GM10847 (cell line): ENCODE measurements around the gene TRIM26.

Experiments used
- POLR2A ChIP-seq: IDR thresholded peaks from 2 replicates; pipeline ENCODE4 v1.6.1; 2011; ENCODE audit not compliant: insufficient read length; ENCODE audit errors: extremely low read depth

Gene TRIM26

DNA sequence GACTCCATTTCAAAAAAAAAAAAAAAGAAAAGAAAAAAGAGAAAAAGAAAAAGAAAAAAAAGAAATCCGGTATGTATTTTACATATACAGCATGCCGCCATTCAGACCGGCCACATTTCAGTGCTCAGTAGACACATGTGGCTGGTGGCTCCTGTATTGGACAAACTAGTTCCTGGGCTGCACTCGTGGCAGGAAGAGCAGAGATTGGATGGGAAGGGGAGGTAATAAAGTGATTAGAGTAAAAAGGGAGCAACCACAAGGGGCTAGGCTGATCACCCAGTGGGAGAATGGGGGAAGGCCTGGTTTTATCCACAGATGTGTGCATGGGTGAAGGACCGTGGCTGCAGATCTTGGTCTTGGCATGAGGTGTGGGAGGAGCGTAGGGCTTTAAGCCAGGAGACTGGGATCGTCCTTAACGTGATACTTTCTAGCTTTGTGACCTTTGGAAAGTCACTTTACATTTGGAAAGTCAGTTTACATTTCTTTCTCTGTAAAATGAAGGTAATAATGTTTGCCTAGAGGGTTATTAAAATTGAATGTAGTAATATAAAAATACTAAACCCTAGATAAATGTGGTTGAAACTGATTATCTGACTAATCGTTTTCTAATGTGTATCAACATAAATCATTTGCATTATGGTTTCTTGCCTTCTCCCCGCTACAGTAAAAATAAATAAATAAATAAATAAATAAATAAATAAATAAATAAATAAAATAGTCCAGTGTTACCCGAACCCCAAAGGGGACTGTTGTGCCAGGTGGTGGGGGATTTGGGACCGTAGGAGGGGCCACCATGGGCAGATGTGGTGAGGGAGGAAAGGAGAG, 50.7 kb downstream of the TRIM26 start:
- no peak for TF ChIP-seq POLR2A

DNA sequence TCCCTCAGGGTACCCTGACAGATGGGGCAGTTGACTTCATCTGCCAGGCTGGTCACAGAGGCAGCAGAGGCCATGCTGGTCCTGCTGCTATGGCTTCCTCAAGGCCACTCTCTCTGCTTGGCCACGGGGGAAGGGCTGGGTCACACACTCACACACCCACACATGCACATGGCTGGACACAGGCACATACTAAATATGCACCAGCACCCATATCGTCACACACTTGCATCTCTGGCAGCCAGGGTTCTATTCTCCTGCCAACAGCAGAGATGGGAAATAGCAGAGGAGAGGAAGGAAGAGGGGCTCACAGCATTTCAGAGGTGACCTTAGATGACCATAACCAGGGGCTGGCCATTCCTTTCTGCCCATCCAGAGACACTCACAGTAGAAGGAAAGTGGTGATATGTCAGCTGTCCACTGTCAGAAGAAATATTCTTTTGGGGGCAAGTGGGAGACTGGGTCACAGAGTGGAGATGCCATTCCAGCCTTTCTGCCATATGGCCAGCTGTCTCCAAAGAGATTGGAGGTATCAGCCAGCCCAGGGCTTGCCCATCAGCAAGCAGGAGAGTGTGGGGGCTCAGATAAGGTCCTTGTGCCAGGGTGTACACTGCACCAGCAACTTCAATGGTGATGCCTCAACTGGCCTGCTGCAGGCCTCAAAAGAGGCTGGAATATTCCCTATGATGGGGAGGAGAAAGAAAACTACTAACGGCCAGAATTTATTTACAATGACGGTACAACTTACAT, 52.2 kb downstream of the TRIM26 start, which contains the start of gene TRIM10:
Gene TRIM10, minus strand, starts transcription at position 427 of the 747 bp plus-strand sequence. Its CDS starts 353 bp downstream, at position 74.
- no peak for TF ChIP-seq POLR2A

DNA sequence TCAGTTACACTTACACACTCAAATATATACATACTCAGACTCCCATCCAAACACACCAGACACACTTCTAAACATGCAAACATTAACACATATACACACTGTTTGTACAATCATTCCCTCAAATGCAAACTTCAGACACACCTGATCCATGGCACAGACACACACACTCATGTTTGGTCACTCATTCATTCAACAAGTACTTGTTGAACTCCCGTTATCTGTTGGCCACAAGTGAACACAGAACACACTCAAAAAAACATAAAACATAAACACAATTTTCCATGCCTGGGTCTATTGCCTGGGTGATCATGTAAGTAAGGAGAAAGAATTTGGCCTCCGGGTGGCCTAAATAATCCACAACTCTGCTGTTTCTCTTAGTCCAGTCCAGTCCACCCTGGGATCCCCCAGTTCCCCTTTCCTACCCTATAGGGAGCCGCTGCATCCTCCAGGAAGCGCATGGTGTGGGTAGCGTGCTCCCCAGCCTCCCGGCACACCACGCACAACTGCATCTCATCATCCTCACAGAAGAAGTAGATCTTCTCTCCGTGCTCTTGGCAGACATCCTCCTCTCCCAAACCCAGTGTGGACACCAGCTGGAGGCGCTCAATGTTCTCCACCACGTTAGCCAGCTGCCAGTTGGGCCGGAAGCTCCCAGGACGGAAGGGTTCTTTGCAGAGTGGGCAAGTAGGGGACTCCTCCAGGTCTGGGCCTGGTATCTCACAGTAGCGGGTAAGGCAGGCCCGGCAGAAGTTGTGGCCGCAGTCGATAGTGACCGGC, 53.0 kb downstream of the TRIM26 start:
- no peak for TF ChIP-seq POLR2A

DNA sequence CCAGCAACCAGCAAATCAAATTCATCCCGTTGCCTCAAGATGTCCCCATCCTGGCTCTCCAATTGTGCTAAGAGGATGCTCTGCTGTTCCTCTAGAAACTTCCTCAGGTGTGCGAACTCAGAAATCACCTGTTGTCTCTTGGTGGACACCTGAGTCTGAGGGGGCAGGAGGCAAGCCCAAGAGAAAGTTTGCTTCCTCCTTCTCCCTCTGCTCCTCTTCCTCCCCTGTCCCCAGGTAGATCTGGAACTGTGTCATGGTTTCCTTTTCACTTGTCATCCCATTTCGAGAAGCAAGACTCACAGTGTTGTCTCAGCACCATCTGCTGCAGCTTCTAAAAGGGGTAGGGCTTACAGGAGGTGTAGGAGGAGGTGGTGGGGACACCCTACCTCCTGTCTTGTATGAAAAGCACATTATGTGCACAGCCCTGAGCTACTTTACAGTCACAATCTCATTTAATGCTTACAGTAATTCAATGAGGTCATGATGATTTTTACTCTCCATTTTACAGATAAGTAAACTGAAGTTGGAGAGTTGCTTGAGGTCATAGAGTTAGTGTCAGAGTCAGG, 54.6 kb downstream of the TRIM26 start:
- TF ChIP-seq POLR2A: no peak

DNA sequence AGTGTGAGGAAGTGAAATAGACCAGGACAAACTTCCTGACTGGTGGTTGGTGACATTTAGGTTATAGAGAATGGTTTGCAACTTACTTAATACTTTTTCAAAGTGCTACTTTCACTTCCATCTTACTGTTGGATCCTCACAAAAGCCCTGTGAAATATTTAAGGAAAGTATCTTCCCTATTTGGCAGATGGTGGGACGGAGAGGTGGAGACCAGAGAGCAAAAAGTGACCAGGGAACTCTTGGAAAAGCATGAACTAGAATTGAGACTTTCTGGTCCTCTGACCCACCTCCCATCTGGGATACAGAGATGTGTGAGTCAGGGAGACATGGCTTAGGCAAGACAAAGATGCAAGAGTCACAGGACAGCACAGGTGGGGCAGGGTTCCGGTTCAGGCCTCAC, 55.2 kb downstream of the TRIM26 start:
- TF ChIP-seq POLR2A: no peak

DNA sequence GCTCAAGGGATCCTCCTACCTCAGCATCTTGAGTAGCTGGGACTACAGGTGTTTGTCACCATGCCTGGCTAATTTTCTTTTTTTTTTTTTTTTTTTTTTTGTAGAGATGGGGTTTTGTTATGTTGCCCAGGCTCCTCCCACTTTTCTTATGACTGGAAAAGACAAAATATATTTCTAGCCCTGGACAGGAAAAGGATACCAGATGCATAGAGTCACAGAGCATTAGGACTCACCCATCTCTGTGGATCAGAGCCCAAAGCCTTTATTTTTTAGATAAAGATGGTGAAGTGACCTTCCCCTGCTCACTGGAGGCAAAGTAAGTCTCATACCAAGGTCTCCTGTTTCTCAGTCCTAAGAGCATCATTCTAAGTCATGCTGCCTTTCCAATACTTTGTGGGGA, 55.6 kb downstream of the TRIM26 start:
- no peak for TF ChIP-seq POLR2A

DNA sequence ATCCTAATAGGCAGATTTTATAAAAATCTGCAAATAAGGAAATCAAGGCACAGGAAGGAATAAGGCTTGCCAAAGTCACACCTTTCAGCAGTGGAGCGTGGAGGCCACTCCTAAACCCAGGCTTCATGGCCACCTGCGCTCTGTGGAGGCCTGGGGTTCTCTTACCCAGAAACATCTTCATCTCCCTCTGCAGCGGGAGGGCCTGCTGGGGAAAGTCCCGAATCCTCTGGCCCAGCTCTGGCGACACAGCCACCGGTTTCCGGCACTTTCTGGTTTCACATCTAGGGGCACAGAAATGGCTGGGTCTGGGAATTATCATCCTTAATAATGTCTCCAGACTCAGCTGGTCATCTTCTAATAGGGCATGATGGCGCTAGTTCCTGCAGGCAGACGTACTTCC, 56.4 kb downstream of the TRIM26 start:
- no peak for TF ChIP-seq POLR2A

DNA sequence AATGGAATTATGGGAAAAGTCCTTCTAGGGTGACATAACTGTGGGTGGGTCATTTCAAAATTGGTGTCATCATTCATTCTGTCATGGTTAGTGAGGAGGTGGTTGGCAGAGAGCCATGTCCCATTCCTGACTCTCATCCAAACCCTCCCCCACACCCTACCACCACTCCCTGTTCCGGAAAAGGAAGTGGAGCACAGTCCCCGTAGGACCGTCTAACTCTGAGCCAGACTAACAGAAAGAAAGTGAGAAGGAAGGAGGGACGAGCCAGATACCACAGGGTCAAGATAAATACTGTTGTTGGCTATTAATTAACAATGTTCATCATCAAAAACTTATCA, 57.0 kb downstream of the TRIM26 start:
- TF ChIP-seq POLR2A: no peak

DNA sequence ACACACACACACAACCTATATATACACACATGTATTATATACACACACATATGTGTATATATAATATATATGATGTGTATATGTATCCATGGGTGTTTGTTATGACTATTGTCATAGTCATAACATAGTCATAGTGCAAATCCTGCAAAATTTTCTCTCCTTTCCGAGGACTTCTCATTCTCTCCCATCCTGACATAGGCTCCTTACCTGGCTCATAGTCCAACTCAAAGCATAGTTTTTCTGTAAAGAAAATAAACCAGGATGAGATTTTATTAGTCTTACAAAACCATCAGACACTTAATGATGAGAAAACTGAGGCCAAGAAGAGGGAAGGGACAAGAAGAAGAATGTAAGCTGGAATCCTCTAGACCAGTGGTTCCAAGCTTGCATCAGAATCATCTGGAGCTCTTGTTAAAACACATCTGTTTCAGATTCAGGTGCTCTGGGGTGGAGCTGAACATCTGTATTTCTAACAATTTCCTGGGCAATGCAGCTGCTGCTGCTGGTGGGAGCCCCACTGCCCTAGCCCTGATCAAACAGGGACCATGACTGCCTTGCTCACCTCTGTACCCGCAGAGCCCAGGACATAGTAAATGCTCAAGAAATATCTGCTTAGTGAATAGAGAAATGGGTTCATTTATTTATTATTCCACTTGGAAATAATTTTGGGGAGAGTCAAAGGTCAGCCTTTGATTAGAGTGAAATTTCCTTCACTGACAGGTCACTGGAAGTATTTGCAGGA, 57.5 kb downstream of the TRIM26 start:
- TF ChIP-seq POLR2A: no peak

DNA sequence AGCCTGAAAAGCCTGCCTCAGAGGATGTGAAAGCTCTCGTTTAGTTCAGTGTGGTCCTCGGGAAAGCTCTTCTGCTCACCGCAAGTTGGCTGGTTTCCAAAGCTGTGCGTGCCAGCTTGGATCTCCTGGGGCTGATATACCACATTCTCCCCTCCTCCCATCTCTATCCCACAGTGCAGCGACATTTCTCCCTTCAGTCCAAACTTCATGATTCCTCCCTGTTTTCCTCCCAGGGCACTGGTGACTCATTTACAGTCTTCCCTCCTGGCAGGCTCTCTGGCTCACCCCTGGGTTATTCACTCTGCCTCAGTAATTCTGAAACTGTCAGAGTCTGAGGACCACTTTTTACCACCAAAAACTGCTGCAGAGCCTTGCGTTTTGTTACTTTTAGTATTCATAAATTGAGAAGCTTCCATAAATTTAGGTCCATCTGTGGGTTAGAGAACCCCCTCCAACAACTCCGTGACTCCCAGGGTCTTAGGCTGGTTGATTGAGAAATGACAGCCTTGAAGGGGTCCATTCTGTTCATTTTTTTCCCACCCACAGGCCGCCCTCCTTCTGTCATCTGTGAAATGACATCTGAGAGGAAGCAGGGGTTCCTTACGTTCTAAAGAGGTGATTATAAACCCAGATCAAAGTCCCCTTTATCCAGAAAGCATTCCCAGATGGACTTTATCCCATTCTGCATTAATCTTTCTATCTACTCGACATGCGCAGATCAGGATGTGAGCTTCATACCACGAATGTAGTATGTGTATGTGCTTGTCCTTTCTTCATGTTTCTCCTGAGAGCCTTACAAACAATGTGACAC, 58.3 kb downstream of the TRIM26 start:
- TF ChIP-seq POLR2A: no peak

DNA sequence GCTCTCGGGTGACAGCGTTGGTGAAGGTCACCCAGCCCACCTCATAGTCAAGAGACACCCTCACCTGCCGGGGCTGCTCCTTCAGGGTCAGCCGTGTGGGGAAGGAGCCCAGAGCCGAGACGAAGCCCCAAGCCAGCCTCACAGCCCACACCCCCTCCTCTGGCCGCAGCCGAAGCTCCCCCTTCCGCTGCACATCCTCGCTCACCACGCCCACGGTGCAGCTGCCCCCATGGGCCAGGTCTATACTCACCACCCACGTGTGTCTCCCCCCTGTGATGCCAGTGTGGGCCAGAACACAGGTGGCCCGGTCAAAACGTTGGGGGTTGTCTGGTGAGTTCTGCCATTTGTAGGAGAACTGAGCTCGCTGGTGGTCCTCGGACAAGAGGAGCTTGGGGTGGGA, 59.1 kb downstream of the TRIM26 start:
- no peak for TF ChIP-seq POLR2A

DNA sequence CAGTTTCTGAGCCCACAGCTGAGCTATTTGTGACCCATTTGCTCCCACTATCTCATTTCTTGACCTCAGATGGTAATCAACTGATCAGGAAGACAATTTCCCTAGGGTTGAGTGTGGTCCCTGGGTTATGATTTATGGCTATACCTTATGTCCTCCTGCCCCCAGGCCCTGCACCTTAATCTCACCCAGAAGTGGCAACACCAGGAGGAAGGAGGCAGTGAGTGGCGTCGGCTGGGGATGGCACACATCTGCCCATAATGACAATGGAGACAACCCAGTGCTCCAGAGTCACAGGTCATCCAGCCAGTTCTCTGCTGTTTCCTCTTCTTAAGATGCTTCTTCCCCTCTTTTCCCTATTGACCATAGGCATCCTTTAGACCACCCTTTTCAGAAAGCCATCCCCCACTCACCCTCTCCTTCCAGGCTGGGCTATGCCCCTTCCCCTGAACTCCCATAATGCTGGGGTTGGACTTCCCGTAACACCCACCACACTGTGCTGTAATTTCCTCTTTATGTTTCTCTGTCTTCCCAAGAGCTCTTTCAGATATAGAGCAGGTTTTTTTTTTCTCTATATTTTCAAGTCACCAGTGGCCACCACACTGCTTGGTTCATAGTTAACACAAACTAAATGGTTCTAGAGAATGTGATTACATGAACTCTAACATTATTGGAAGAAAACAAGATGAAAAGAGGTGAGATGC, 60.1 kb downstream of the TRIM26 start:
- TF ChIP-seq POLR2A: no peak

DNA sequence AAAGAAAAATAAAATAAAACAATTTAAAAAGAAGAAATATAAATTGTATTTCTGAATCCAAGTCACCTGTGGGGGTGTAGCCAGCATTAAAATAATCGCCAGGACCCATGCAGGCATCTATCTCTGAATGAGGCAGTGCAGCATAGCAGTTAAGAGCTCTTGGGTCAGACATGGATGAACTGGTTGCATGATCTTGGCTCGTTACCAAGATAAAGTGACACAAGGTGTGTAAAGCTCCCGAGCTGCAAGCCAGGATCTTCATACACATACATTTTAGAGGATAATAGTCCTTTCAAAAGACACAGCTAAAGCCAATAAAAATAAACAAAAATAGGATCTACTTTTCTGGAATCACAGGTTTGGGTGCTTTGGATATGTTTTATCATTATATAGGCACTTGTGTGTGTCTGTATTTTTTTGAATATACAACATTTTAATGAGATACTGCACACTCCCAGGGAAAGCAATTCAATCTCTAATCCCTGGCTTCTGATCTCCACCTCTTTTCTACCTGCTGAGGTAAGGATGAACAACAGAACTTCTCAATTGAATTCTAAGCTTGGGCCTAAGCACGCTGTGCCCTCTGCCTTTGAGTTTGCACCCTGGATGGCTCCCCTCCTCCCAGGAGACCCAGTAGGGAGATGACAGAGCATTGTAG, 61.1 kb downstream of the TRIM26 start:
- no peak for TF ChIP-seq POLR2A

DNA sequence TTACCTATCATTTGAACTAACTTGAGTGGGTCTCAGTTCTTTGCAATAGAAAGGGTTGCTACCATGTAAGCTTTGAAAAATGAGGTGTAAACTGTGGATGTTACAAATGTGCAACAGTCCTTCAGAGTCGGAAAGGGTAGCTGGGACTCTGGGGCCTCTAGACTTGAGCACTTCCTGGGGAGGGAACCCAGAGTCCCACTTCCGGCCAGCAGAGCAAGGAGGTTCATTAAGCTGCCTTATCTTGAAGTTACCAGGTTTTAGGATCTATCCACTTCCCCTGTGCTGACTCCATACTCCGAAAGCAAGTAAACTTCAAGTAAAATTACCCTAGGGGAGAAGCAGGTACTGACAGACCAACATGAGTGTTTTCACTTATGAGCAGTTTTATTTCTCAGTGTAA, 61.6 kb downstream of the TRIM26 start:
- no peak for TF ChIP-seq POLR2A
